A549 (cell line): ENCODE measurements around the gene CDC6. TPM values are rescaled to one million over a fixed set of nuclear protein-coding genes. Genes with fewer than 3 reads are reported as not detected.

Source experiments
- ATOH8 ChIP-seq: fragments of 250-450 bp; sonication (Bioruptor Pico); IDR thresholded peaks from 2 replicates; pipeline ENCODE4 v1.5.0; 2020; ENCODE audit warnings: low read depth, mild to moderate bottlenecking, moderate library complexity
- BCL3 ChIP-seq: fragments of >200 bp; sonication (Bioruptor Twin); formaldehyde crosslinking; IDR thresholded peaks from 3 replicates; pipeline ENCODE4 v1.6.1; 2016
- CBX2 ChIP-seq: fragments of 200-600 bp; sonication (generic); IDR thresholded peaks from 2 replicates; pipeline ENCODE4 v1.6.1; 2016; ENCODE audit warnings: low read depth, mild to moderate bottlenecking, borderline replicate concordance
- CEBPB ChIP-seq, 2 experiments: fragments of >200 bp in 1 of 2; sonication (Bioruptor Twin) in 1 of 2; formaldehyde crosslinking in 1 of 2; IDR thresholded peaks; 2 replicates each; pipeline ENCODE4 v1.6.1; 2012 to 2016
- CHD2 ChIP-seq: fragments of 150-350 bp; IDR thresholded peaks from 2 replicates; pipeline ENCODE4 v1.6.1; 2014; ENCODE audit warnings: low read length; ENCODE audit not compliant: partially characterized antibody
- CHD4 ChIP-seq: fragments of 200-600 bp; sonication (generic); IDR thresholded peaks from 2 replicates; pipeline ENCODE4 v1.6.1; 2016; ENCODE audit warnings: antibody characterized with exemption, mild to moderate bottlenecking, borderline replicate concordance
- E2F6 ChIP-seq: IDR thresholded peaks from 2 replicates; pipeline ENCODE4 v1.6.1; 2012; ENCODE audit warnings: low read depth, borderline replicate concordance
- EHF ChIP-seq: fragments of 250-450 bp; sonication (Bioruptor Pico); IDR thresholded peaks from 2 replicates; pipeline ENCODE4 v1.5.0; 2020; ENCODE audit warnings: mild to moderate bottlenecking
- EHMT2 ChIP-seq: fragments of 200-600 bp; sonication (generic); IDR thresholded peaks from 2 replicates; pipeline ENCODE4 v1.6.1; 2016; ENCODE audit warnings: antibody characterized with exemption, low read depth, mild to moderate bottlenecking, moderate library complexity
- EP300 ChIP-seq, 2 experiments: fragments of >200 bp; sonication (Bioruptor Twin); formaldehyde crosslinking; IDR thresholded peaks; 2 replicates in 1 of 2; 3 replicates in 1 of 2; pipeline ENCODE4 v1.6.1; 2016 to 2017
- ESRRA ChIP-seq: fragments of 150-350 bp; IDR thresholded peaks from 2 replicates; pipeline ENCODE4 v1.6.1; 2014; ENCODE audit warnings: mild to moderate bottlenecking, low read length, borderline replicate concordance
- FOXS1 ChIP-seq: fragments of 250-450 bp; sonication (Bioruptor Pico); IDR thresholded peaks from 2 replicates; pipeline ENCODE4 v1.5.0; 2020; ENCODE audit warnings: mild to moderate bottlenecking, moderate library complexity
- HDAC2 ChIP-seq: fragments of 200-600 bp; sonication (generic); IDR thresholded peaks from 2 replicates; pipeline ENCODE4 v1.6.1; 2016
- HEYL ChIP-seq: fragments of 250-450 bp; sonication (Bioruptor Pico); IDR thresholded peaks from 2 replicates; pipeline ENCODE4 v1.8.0; 2021; ENCODE audit warnings: mild to moderate bottlenecking, moderate library complexity
- HOXA7 ChIP-seq: fragments of 250-450 bp; sonication (Bioruptor Pico); IDR thresholded peaks from 2 replicates; pipeline ENCODE4 v1.5.0; 2020; ENCODE audit warnings: mild to moderate bottlenecking, moderate library complexity
- HOXB5 ChIP-seq: fragments of 250-450 bp; sonication (Bioruptor Pico); IDR thresholded peaks from 2 replicates; pipeline ENCODE4 v1.5.0; 2020; ENCODE audit warnings: mild to moderate bottlenecking, moderate library complexity
- JUN ChIP-seq, 2 experiments: fragments of >200 bp; sonication (Bioruptor Twin); formaldehyde crosslinking; IDR thresholded peaks; 2 replicates in 1 of 2; 3 replicates in 1 of 2; pipeline ENCODE4 v1.6.1; 2016 to 2017
- JUNB ChIP-seq: fragments of >200 bp; sonication (Bioruptor Twin); formaldehyde crosslinking; IDR thresholded peaks from 2 replicates; pipeline ENCODE4 v1.6.1; 2016
- KDM1A ChIP-seq: fragments of 200-600 bp; sonication (generic); IDR thresholded peaks from 2 replicates; pipeline ENCODE4 v1.6.1; 2016; ENCODE audit warnings: low read depth, mild to moderate bottlenecking
- KDM5A ChIP-seq: fragments of 200-600 bp; sonication (generic); IDR thresholded peaks from 2 replicates; pipeline ENCODE4 v1.6.1; 2016; ENCODE audit warnings: antibody characterized with exemption, mild to moderate bottlenecking
- MAFK ChIP-seq: fragments of 450-650 bp; IDR thresholded peaks from 2 replicates; pipeline ENCODE4 v1.6.1; 2014; ENCODE audit not compliant: partially characterized antibody
- MAZ ChIP-seq: fragments of 150-350 bp; IDR thresholded peaks from 2 replicates; pipeline ENCODE4 v1.6.1; 2014; ENCODE audit warnings: antibody characterized with exemption, low read depth, low read length, borderline replicate concordance
- PHF8 ChIP-seq: fragments of 200-600 bp; sonication (generic); IDR thresholded peaks from 2 replicates; pipeline ENCODE4 v1.6.1; 2016; ENCODE audit warnings: low read depth, mild to moderate bottlenecking, antibody characterized with exemption, moderate library complexity, borderline replicate concordance
- POLR2A ChIP-seq: IDR thresholded peaks from 2 replicates; pipeline ENCODE4 v1.6.1; 2012; ENCODE audit warnings: mild to moderate bottlenecking, low read length
- POLR2AphosphoS2 ChIP-seq: conservative IDR thresholded peaks from 2 replicates; pipeline ENCODE4 v1.6.1; 2012; ENCODE audit warnings: low read length, improper control_type of control experiment, inconsistent platforms
- RAD21 ChIP-seq, 2 experiments: fragments of >200 bp in 1 of 2; sonication (Bioruptor Twin) in 1 of 2; formaldehyde crosslinking in 1 of 2; IDR thresholded peaks in 1 of 2; conservative IDR thresholded peaks in 1 of 2; 2 replicates in 1 of 2; 3 replicates in 1 of 2; pipeline ENCODE4 v1.6.1; 2012 to 2018; ENCODE audit warnings: inconsistent platforms in 1 of 2
- RCOR1 ChIP-seq: fragments of 150-350 bp; IDR thresholded peaks from 2 replicates; pipeline ENCODE4 v1.6.1; 2014; ENCODE audit warnings: antibody characterized with exemption, low read length, low read depth
- RFX5 ChIP-seq: fragments of 450-650 bp; IDR thresholded peaks from 2 replicates; pipeline ENCODE4 v1.7.1; 2014; ENCODE audit warnings: antibody characterized with exemption, mild to moderate bottlenecking, moderate library complexity
- SMC3 ChIP-seq: fragments of >200 bp; sonication (Bioruptor Twin); formaldehyde crosslinking; IDR thresholded peaks from 3 replicates; pipeline ENCODE4 v1.6.1; 2018; ENCODE audit warnings: inconsistent platforms
- TP53 ChIP-seq: fragments of 250-450 bp; sonication (Bioruptor Pico); IDR thresholded peaks from 2 replicates; pipeline ENCODE4 v1.5.0; 2021; ENCODE audit warnings: mild to moderate bottlenecking, moderate library complexity
- USF2 ChIP-seq: fragments of 450-650 bp; IDR thresholded peaks from 2 replicates; pipeline ENCODE4 v1.6.1; 2014; ENCODE audit warnings: antibody characterized with exemption
- ZFP36 ChIP-seq: fragments of 450-650 bp; IDR thresholded peaks from 2 replicates; pipeline ENCODE4 v1.6.1; 2014; ENCODE audit warnings: borderline replicate concordance; ENCODE audit not compliant: partially characterized antibody
- polyA plus RNA-seq, 4 experiments: library from polyadenylated mRNA; depleted of rRNA in 3 of 4; stranded (reverse); fragments of >200 nt; fragmentation: RNase III in 1 of 4; extraction: RNeasy Plus Mini Kit Qiagen cat#74134 plus additional on column Dnase treatment in 1 of 4; gene quantifications; 2 replicates in 3 of 4; 3 replicates in 1 of 4; pipeline ENCODE4 v1.2.3, GENCODE V29; 2011 to 2017

CDC6 gene
- polyA plus RNA-seq, 2 of the 4 experiments (the other 2 are of a cell fraction): 67.0 to 79.5 TPM

- TF ChIP-seq FOXS1 (CRISPR knock-in tag) (no peak), EHF (CRISPR knock-in tag) (no peak), RAD21 (conservative IDR thresholded peaks at IDR 0.05 in 1 of 2, IDR thresholded peaks at IDR 0.05 in 1 of 2) (no peak), BCL3 (no peak), JUNB (no peak), CEBPB (IDR thresholded peaks at IDR 0.05) (no peak), CHD2 (no peak), HOXA7 (CRISPR knock-in tag) (no peak; the same call in 1 of the 2 replicates), CHD4 (no peak), E2F6 (peak; percentile 94), RFX5 (peak; percentile 79; the same call in 1 of the 2 replicates), MAFK (peak; percentile 1), ATOH8 (CRISPR knock-in tag) (no peak), PHF8 (peak; percentile 61; the same call in 1 of the 2 replicates), RCOR1 (no peak), EP300 (IDR thresholded peaks at IDR 0.05) (no peak; a peak in 1 of 5 replicates), POLR2AphosphoS2 (peak; percentile 91; the same call in 1 of the 2 replicates), KDM1A (no peak), HOXB5 (CRISPR knock-in tag) (no peak), KDM5A (peak; percentile 95), HEYL (no peak), TP53 (CRISPR knock-in tag) (no peak), JUN (IDR thresholded peaks at IDR 0.05) (peak; percentile 38 to 87; a peak in 3 of 5 replicates), SMC3 (no peak), ZFP36 (no peak), HDAC2 (peak; percentile 97; the same call in 1 of the 2 replicates), POLR2A (peak; percentile 77), MAZ (no peak), CBX2 (no peak), EHMT2 (no peak), USF2 (peak; percentile 36; the same call in 1 of the 2 replicates), ESRRA (no peak)
Observed at GRCh38 chr17:40287494-40288369, at the start of gene CDC6 (continued).
